GM19467 (cell line): ENCODE data around the gene MMP20.
"Not testable (repeated sequence)": the region's sequence is repeated elsewhere in the genome, so short reads cannot be mapped to it uniquely, and the experiment has no call there.

Source experiments
- ATAC-seq: cut with Tn5 transposase; IDR thresholded peaks from one replicate; pipeline ENCODE4 v1.9.1; 2021; ENCODE audit warnings: mild to moderate bottlenecking, moderate library complexity; ENCODE audit not compliant: unreplicated experiment

Gene MMP20

DNA sequence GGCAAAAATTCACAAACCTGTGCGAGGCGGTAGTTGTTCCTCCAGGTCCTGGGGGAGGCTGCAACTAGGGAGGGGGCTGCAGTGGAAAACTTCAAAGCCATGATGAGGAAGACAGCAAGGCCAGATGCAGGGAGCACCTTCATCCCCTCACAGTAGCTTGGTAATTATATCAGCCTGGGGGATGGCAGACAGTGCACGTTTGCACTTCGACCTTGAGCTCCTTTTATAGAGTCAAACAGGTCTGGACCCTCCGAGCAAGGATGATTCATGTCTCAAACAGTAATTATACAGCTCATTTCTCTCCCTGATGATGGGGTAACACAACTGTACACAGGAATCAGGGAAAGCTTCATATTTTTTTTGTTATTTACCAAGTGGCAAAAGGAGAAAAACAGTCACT, at the start of gene MMP20:
Gene MMP20, minus strand, starts transcription at position 156 of the 400 bp plus-strand sequence. Its CDS starts 13 bp downstream, at position 143.
- no peak for ATAC-seq

GRCh38 chr11:102669664-102670063, 44.5 kb upstream of the MMP20 start:
- no peak for ATAC-seq

GRCh38 chr11:102666331-102666957, 41.3 kb upstream of the MMP20 start:
- ATAC-seq: no peak

DNA sequence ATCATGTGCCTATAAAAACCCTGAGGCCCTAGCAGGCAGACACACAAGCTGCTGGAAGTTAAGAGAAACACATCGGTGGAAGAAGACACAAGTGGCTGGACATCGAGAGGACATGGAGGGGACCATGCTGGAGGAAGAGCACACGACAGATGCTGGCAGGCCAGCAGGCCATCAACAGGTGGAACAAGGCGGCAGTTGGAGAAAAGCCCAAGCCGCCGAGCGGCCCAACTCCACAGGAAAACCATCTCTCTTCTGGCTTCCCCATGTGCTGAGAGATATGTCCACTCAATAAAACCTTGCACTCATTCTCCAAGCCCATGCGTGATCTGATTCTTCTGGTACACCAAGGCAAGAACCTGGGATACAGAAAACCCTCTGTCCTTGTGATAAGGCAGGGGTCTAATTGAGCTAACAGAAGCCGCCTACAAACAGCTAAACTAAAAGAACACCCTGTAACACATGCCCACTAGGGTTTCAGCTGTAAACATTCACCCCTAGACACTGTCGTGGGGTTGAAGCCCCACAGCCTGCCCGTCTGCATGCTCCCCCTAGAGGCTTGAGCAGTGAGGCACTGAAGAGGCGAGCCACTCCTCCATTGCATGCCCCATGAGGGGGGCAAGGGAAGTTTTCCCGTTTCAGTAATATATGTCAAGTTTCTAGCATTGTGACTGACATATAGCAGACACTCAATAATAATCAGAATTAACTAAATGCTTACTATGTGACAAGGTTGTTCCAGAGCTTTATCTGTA, 39.0 kb upstream of the MMP20 start:
- ATAC-seq: no peak

DNA sequence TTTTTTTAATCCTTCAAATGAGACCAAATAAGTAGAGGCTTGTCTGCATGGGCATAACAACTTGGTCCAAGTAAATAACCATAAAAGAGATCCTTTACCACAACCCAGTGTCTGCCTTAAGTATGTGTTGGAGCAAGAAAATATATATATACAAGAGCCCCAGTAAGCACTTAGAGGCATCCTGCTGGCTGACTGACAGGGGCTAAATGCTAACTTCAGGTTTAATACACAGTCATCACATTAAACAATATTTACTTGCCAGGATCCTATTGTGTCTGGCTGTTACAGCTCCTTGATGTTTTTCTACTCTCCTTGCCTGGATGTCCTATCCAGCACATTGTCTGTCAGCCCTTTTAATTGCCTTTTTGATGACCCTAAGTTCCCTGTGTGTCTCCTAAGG, 37.5 kb upstream of the MMP20 start:
- ATAC-seq: no peak

DNA sequence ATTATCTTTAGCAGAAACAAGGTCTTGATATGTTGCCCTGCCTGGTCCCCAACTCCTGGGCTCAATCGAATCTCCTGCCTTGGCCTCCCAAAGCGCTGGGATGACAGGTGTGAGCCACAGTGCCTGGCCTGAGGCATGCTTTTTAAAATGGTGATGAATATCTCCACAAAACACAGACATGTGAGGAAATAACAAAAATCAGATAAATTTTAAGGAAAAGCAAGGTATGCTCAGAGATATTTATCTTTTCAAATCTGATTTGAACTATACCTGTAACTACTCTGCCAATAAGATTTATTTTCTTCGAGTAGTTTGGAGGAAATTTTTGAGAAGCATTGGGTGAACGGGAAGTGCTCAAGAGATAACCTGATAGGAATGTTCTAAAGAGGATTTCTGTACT, 35.9 kb upstream of the MMP20 start:
- ATAC-seq: no peak

DNA sequence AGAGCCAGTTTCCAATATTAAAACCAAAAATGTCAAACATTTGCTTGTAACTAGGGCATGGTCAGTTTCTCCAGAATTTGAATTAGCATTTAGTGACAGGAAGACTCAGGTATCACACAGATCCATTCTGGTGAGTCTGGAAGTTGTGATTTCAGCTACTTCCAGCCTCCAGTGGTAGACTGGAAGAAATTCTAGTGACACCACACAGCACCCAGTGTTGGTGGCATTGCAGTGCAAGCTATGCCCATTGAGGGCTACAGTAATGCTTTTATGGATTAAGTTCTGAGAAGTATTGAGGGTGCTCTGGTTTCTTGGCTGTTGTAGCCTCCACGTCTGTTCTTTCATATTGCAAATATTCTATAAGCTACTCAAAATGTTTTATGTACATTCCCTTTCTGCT, 31.4 kb upstream of the MMP20 start:
- no peak for ATAC-seq

- no peak for ATAC-seq
Measured at GRCh38 chr11:102655547-102655946, 30.4 kb upstream of the MMP20 start.

DNA sequence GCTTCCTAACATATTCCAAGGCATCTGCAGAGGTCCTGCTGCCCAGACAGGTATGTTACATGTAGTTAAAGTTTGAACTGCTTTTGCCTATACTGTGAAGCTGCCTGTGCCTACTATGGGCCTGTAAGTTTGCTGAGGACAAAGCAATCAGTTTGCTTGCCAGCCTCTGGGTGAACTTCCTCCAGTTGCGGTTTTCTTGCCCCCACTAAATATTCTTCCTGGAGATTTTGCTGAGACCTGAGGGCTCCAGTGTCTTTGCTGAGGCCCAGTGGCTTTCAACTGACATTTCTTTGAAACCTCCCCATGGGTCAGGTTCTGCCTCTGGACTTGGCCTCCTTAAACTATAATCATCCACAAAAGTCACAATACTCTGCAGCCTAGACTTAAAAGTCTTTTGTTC, 29.6 kb upstream of the MMP20 start:
- no peak for ATAC-seq

- ATAC-seq: no peak
Measured at GRCh38 chr11:102653744-102654291, 28.7 kb upstream of the MMP20 start.

GRCh38 chr11:102647430-102647829, 22.3 kb upstream of the MMP20 start:
- ATAC-seq: no peak

DNA sequence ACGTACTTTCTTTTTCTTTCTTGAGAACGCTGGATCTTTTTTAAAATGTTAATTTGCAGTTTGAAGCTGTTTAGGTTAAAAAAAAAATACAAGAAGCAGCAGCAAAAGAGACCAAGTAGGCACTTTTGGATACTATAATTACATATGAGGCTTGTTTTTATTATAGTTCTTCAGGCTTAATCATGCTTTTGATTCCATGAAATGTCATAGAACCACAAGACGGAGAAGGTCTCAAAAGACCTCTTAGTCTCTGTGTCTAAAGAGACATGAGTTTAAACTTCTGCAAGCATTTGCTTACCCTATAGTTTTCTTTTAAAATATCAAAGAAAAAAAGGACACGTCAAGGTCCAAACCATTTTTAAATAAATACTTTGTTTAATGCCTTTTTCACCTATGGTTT, 18.8 kb upstream of the MMP20 start:
- no peak for ATAC-seq

DNA sequence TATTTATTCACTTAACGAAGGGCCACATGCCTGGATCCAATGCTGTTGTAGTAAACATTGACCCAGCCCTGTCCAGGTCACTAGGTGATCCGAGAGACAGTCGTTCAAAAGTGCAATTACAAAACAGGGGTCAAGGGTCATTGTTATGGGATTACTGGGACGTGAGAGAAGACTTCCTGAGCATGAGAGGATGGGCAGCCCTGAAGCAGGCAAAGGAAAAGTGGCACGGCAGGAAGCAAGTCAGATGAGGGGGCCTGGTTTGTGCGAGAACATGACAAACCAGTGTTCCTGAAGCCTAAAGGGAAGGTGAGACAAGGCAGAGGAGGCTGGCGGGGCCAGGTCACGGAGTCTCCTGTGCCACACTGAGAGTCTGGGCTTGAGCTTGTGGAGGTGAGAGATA, 15.8 kb upstream of the MMP20 start:
- ATAC-seq: no peak

- ATAC-seq: no peak
Measured at GRCh38 chr11:102639656-102640055, 14.5 kb upstream of the MMP20 start.

- ATAC-seq: no peak
Measured at GRCh38 chr11:102637731-102638130, 12.6 kb upstream of the MMP20 start.

DNA sequence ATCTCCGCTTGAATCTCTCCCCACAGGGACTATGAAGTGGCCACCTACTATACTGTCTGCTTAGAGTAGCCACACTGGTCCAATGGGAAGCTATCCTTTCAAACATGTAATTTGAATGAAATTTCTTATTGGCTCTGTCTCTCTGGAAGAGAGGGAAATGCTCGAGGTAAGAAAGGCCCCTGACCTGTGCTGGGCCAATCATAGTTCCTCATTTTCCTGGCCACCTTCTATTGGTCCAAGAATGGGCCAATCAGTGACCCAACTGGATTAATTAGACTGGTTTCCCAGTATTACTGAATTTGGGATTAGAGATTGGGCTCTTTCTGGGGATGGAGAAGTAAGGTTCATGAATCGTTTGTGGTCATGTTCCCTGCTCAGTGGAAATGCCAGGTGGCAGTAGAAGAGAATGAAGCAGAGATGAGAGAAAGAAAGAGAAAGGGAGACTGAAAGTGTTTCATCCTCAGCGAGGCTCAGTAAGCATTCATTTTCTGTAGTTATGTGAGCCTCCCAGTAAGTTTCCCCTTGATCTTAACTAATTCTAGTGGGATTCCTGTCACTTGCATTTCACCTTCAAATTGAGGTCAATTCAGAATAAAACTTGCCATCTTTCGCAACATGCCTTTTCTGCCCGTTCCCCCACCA, 8.4 kb upstream of the MMP20 start:
- ATAC-seq: no peak

DNA sequence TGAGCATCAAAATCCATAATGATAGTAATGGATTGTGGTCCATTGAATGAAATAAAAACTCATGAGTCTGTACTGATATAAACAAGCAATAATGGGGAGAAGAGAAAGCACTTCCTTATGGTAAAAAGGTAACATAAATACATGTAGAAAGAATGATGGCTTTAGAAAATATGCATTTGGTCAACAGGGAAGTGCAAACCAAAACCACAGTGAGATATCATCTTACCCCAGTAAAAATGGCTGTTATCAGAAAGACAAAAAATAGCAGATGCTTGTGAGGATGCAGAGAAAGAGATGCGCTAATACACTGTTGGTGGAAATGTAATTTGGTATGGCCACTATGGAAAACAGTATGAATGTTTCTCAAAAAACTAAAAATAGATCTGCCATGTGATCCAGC, 6.9 kb upstream of the MMP20 start:
- ATAC-seq: no peak

DNA sequence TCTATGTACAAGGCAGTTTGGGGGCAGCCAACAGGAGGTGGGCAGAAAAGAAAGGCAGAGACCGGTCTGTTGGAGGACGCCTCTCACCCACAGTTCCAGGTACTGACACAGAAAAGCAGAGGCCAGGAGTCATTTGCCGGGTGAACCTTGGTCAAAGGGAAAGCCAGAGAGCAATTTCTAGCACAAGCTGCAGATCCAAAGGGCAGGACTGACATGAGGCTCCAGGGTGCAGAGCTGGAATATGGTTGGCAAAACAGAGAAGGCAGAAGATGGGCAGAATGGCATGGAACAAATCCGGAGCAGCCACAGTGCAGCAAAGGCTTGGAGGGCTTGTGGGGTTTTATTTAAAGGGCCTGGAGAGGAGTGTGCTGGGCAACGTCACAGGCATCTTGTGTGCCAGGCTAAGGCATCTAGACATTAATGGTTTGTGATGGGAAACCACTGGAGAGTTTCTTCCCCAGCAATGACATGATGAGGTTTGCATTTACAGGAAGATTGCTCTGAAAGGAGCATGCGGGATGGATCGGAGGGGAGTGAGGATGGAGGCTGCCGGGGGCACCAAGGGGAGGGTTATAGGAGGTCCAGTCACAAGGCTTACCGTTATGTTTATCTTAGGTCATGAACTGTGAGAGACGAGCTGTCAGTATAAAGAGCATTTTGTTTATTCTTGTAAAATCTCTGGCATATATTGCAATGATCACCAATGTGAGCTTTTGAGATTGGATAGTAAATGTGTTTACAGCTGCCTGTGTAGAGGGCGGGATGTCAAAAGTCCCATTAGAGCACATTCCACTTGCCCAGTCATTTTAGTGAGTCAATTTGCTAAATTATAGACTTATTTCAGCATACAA, 5.7 kb upstream of the MMP20 start:
- no peak for ATAC-seq

DNA sequence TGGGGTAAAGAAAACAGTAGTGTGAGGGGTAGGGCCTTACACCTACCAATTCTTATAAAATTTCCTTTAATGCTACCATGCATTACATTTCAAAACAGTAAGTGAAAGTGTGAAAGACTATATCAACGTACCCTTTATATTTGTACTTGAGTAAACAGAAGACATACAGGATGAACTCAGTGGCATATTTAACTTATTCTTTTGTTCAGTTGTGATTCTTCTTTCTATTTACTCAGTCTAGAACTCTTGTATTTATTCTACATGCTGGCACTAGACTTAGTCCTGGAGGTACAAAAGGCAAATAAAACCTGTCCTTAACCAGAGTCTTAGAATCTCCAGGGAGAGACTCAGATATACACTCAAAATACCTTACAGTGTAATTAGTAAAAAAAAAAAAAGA, 4.8 kb upstream of the MMP20 start:
- not testable (repeated sequence) for ATAC-seq

- no peak for ATAC-seq
Measured at GRCh38 chr11:102626676-102627075, 1.5 kb upstream of the MMP20 start.

- no peak for ATAC-seq
Measured at GRCh38 chr11:102623998-102624397, 1.1 kb downstream of the MMP20 start.
